Testis (tissue), 3 donors: ENCODE results near the gene FUT6. TPM values are rescaled to one million over a fixed set of nuclear protein-coding genes. Genes with fewer than 3 reads are reported as not detected.
"Not testable (repeated sequence)": the region's sequence is repeated elsewhere in the genome, so short reads cannot be mapped to it uniquely, and the experiment has no call there.

Experiments used
- DNase-seq: peaks from one replicate; pipeline ENCODE4 v3.0.0-alpha.2; 2019
- H3K27ac ChIP-seq, 2 donors: fragments of 200-600 bp; sonication (generic); one replicate each; pipeline ENCODE4 v1.5.1; 2019
- H3K27me3 ChIP-seq: fragments of 200-600 bp; sonication (generic); one replicate; pipeline ENCODE4 v1.5.1; 2019
- H3K36me3 ChIP-seq: fragments of 200-600 bp; sonication (generic); one replicate; pipeline ENCODE4 v1.5.1; 2017; ENCODE audit warnings: low read depth; ENCODE audit errors: missing control alignments
- H3K4me1 ChIP-seq: fragments of 200-600 bp; sonication (generic); one replicate; pipeline ENCODE4 v1.5.1; 2019
- H3K4me3 ChIP-seq, 2 donors: fragments of 200-600 bp; sonication (generic); one replicate each; pipeline ENCODE4 v1.5.1; 2017 to 2019
- H3K9me3 ChIP-seq: fragments of 200-600 bp; sonication (generic); one replicate; pipeline ENCODE4 v1.5.1; 2017
- CTCF ChIP-seq, 3 experiments: fragments of 450-650 bp in 2 of 3; fragments of 200-600 bp in 1 of 3; sonication (generic) in 1 of 3; IDR thresholded peaks; one replicate each; pipeline ENCODE4 v1.5.1; 2016 to 2019; ENCODE audit warnings: antibody characterized with exemption in 3 of 3, mild to moderate bottlenecking in 2 of 3, moderate library complexity in 1 of 3
- POLR2A ChIP-seq: fragments of 450-650 bp; IDR thresholded peaks from one replicate; pipeline ENCODE4 v1.6.1; 2017; ENCODE audit warnings: antibody characterized with exemption, mild to moderate bottlenecking, moderate library complexity
- WGBS, 2 donors: methylation state at CpG; one replicate each; pipeline ENCODE4 v1.1.5; 2018; 5-methylcytosine and 5-hydroxymethylcytosine counted together
- intact Hi-C: fragments of 100-400 bp; cut with DNase I; formaldehyde crosslinking; loops from one replicate; pipeline ENCODE4 v1.15.1; 2023; ENCODE audit warnings: low total_unique reads
- polyA plus RNA-seq: library from polyadenylated mRNA; stranded (reverse); fragments of 350-450 nt; fragmentation: Illumina TruSeq; extraction: RNeasy Lipid Tissue Mini Kit (QIAGEN cat#74804); gene quantifications from one replicate; pipeline ENCODE4 v1.2.3, GENCODE V29; 2014; ENCODE audit warnings: low read depth, low replicate concordance; ENCODE audit not compliant: insufficient read depth
- total RNA-seq, 2 donors: library from RNA; depleted of rRNA; stranded (reverse); fragments of >200 nt; gene quantifications; one replicate each; pipeline ENCODE4 v1.2.3, GENCODE V29; 2016

Gene FUT6
- total and polyA plus RNA-seq, 3 donors from 2014 or later = 0.19 to 0.84 (median 0.39) TPM

- 91 to 92% methylated on average over 25 to 37 of the region's 37 CpGs for WGBS, 2 donors
- H3K27ac ChIP-seq = no peak overlapping the region
- DNase-seq = no peak
- H3K4me3 ChIP-seq = no peak overlapping the region
- no peaks in the 10 kb centered on the region for H3K9me3 ChIP-seq
- intact Hi-C loops = loop anchor here (10.0 kb wide), 1 partner anchor 119 kb away; the partner anchor contains the start of genes NDUFA11 and VMAC
- H3K4me1 ChIP-seq = peaks cover 6% of the 10 kb centered on the region
- TF ChIP-seq POLR2A (no peak), CTCF (IDR thresholded peaks at IDR 0.05) (no peak)
- no peaks in the 10 kb centered on the region for H3K27me3 ChIP-seq
- no peaks in the 10 kb centered on the region for H3K36me3 ChIP-seq
Measured at GRCh38 chr19:5785423-5785822, 54.1 kb downstream of the FUT6 start.

DNA sequence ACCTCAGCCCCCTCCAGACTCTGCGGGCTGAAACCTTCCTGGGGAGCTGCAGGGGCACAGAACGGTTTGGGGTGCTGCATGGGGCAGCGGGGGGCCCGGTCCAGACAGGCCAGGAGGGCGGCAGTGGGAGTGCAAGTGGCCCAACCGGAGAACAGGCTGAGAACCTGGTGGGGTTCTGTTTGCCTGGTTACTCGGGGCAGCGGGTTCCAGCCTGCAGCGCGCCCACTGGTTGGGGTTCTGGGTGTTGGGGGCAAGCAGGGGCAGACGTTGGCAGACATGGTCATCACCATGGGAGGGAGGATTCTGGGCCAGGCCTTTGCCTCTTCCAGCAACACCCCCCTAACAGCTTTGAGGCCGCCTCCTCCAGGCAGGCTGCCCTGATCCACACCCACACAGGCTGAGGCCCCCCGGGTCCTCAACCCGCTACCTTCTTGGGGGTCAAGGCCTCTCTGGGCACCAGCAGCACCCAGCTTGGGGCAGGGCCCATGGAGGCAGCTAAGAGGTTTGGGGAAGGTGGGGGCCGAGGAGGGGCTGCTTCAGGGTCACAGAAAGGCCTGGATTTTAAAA, 54.8 kb downstream of the FUT6 start, which contains the start of gene PRR22:
Gene PRR22, minus strand, starts transcription at position 166 of the 567 bp plus-strand sequence. Its CDS starts 86 bp downstream, at position 80.
- TF ChIP-seq POLR2A (no peak), CTCF (IDR thresholded peaks at IDR 0.05) (no peak)
- no peak within 1 kb of the TSS for H3K27ac ChIP-seq
- H3K4me3 ChIP-seq = no peak within 1 kb of the TSS
- no peaks in the 10 kb centered on the region for H3K36me3 ChIP-seq
- intact Hi-C loops = loop anchor here (10.0 kb wide), 1 partner anchor 120 kb away; the partner anchor contains the start of genes NDUFA11 and VMAC
- DNase-seq = no peak
- WGBS, 2 donors = 83 to 89% methylated on average over 4 to 14 of the region's 15 CpGs
- H3K4me1 ChIP-seq = no peaks in the 10 kb centered on the region
- H3K9me3 ChIP-seq = no peaks in the 10 kb centered on the region
- H3K27me3 ChIP-seq = no peaks in the 10 kb centered on the region

- Histone ChIP-seq H3K27me3 (no peaks in the 10 kb centered on the region), H3K4me3 (no peak overlapping the region), H3K9me3 (no peaks in the 10 kb centered on the region), H3K36me3 (no peaks in the 10 kb centered on the region), H3K4me1 (no peaks in the 10 kb centered on the region), H3K27ac (no peak overlapping the region)
- 64 to 82% methylated on average over 6 to 47 of the region's 48 CpGs for WGBS, 2 donors
- TF ChIP-seq CTCF (IDR thresholded peaks at IDR 0.05) (no peak), POLR2A (no peak)
- intact Hi-C loops = loop anchor here (10.0 kb wide), 1 partner anchor 122 kb away; the partner anchor contains the start of genes NDUFA11 and VMAC
- no peak for DNase-seq
Measured at GRCh38 chr19:5782945-5783919, 56.3 kb downstream of the FUT6 start.

DNA sequence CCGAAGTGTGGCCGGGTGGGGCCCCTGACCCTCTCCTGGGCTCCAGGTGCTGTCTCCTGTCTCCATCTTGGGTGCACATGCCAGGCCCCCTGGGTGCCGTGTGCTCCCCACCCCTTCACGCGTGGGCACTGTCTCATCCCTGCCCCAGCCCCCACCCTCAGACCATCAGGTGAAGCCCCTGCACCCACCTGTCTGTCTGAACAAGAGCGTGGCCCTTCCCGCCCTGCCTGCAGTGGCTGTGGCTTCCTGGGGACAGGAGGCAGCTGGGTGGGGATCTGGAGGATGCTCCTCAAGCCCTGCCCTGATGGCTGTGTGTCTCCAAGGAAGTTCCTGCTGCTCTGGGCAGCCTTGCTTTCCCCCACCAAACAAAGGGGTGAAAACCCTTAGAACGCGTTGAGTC, 57.2 kb downstream of the FUT6 start:
- H3K27ac ChIP-seq = no peak overlapping the region
- TF ChIP-seq CTCF (IDR thresholded peaks at IDR 0.05) (no peak), POLR2A (no peak)
- H3K36me3 ChIP-seq = no peaks in the 10 kb centered on the region
- H3K4me3 ChIP-seq = no peak overlapping the region
- H3K4me1 ChIP-seq = no peaks in the 10 kb centered on the region
- no peak for DNase-seq
- no peaks in the 10 kb centered on the region for H3K27me3 ChIP-seq
- WGBS, 2 donors = 76 to 90% methylated on average over 5 to 9 of the region's 9 CpGs
- no peaks in the 10 kb centered on the region for H3K9me3 ChIP-seq
- intact Hi-C loops = loop anchor here (10.0 kb wide), 1 partner anchor 122 kb away; the partner anchor contains the start of genes NDUFA11 and VMAC

- WGBS, 2 donors = 77 to 87% methylated on average over 6 to 11 of the region's 11 CpGs
Measured at GRCh38 chr19:5780916-5781315, 58.6 kb downstream of the FUT6 start.

More at GRCh38 chr19:5780916-5781315, 58.6 kb downstream of the FUT6 start:
- intact Hi-C loops = loop anchor here (10.0 kb wide), 1 partner anchor 124 kb away; the partner anchor contains the start of genes NDUFA11 and VMAC
- not testable (repeated sequence) for H3K9me3 ChIP-seq, H3K4me1 ChIP-seq, H3K4me3 ChIP-seq, H3K27ac ChIP-seq, H3K36me3 ChIP-seq, H3K27me3 ChIP-seq, DNase-seq
